ENCODE results near the gene ARAP1. TPM values are rescaled to one million over a fixed set of nuclear protein-coding genes. Genes with fewer than 3 reads are reported as not detected.

The ARAP1 gene
- total and polyA plus RNA-seq, 2 donors (not counting 3 experiments of a cell fraction or from before 2014, with no cell fraction given): 36.8 to 66.2 TPM

DNA sequence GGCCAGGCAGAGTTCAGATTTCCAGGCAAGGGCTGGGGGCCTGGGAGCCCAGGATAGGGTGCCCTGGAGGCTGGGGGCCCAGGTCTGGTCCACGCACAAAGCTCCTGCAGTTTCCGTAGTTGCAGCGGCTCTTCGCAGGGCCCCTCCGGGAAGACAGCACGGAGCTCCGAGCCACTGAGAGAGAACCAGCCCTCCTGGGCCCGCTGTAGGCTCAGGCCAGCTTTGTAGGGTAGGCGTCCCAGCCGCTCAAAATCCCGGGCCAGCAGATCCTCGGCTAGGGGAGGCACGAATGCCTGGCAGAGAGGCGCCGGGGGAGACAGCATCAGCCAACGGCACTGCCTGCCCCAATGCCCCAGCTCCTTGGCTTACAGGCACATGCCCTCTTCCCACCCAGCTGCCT is 54.4 kb downstream of the ARAP1 start:
- H4K20me1 ChIP-seq (replicated peaks; ENCODE audit: control insufficient read depth, extremely low read depth, insufficient read depth, low read length): no peaks in the 10 kb centered on the region
- H3K4me3 ChIP-seq (replicated peaks in 1 of 3; ENCODE audit: insufficient read depth in 1 of 3, low read depth in 1 of 3, low read length in 3 of 3): no peak overlapping the region
- intact Hi-C loops (cut with micrococcal nuclease): no loop called here
- no TSS peak for BruUV-seq (replicated peaks)
- H3K4me1 ChIP-seq (ENCODE audit: control insufficient read depth, extremely low read depth, insufficient read depth, low read length): no peaks in the 10 kb centered on the region
- POLR2A ChIA-PET: no interaction called here
- H3K9ac ChIP-seq (replicated peaks; ENCODE audit: extremely low read depth, insufficient read depth, low read length): no peak overlapping the region
- H3K27ac ChIP-seq (ENCODE audit: insufficient read depth, low read depth, low read length): no peak overlapping the region
- H3K9me3 ChIP-seq (replicated peaks; ENCODE audit: control insufficient read depth, insufficient read depth, low read length): no peaks in the 10 kb centered on the region
- no peaks in the 10 kb centered on the region for H3K27me3 ChIP-seq (ENCODE audit: control insufficient read depth in 2 of 2, insufficient read depth in 2 of 2, low read length in 2 of 2)
- no peak overlapping the region for H3K4me2 ChIP-seq (ENCODE audit: insufficient read depth, low read length)
- H2AFZ ChIP-seq (ENCODE audit: low read depth, low read length): no peak overlapping the region
- no peaks in the 10 kb centered on the region for H3K9me1 ChIP-seq (replicated peaks; ENCODE audit: control insufficient read depth, extremely low read depth, insufficient read depth, low read length)
- dilution Hi-C loops (cut with MboI; ENCODE audit: extremely low pct_ligation_motif_present, low sequenced_read_pairs): no loop called here
- H3K79me2 ChIP-seq (ENCODE audit: control insufficient read depth, insufficient read depth, low read length): no peaks in the 10 kb centered on the region
- H3K36me3 ChIP-seq (ENCODE audit: control insufficient read depth in 2 of 2, extremely low read depth in 1 of 2, insufficient read depth in 2 of 2, low read length in 2 of 2): peaks cover 11 to 61% of the 10 kb centered on the region in 2 experiments
- DNase-seq (ENCODE audit: low read depth, low spot score): no peak
- no peak for FAIRE-seq
- CTCF ChIA-PET: interaction anchor here (1.4 to 1.6 kb wide), 2 partner anchors 11 to 14 kb away, joined by 3 to 7 read pairs; no protein-coding TSS in a partner anchor
- TF ChIP-seq EZH2 (IDR thresholded peaks at IDR 0.05; ENCODE audit: borderline replicate concordance, low read depth, low read length, severe bottlenecking): no peak

DNA sequence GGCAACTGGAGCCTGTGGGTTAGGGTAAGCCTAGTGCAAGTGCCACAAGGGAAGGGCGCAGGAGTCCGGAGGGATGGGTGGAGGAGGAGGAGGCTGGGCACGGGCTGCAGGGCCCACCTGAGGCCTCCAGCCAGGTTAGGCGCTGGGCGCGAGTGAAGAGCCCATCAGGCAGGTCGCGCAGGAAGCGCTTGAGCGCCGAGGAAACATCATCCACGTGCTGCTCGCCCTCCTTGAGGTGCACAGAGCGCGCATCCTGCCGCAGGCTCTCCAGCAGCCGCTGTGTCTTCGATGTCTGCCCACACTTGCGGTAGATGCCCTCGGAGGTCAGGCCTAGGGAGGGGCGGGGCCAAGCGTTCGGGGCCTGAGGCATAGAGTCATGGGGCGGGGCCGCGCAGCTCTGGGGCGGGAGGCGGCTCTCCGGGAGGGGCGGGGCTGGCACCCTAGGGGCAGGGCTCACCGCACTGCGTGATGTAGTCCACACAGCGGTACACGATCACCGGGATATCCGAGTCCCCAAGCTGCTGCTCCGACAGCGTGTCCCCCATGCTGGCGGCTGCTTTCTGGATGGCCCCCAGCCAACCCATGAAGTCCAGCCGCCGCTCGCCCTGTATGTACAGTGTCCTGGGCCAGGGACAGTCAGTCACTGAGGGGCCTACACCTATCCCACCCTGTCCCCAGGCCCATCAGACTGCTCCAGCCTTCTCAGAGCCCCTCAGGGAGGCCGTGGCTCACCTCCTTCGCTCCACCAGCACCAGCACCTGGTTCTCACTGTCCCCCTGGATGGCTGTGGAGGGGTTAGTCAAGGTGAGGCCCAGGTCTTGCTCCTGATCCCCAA is 55.1 kb downstream of the ARAP1 start:
- ChIA-PET POLR2A (no interaction called here), CTCF (interaction anchor here (1.4 to 1.9 kb wide), 3 partner anchors 11 to 13 kb away, joined by 3 to 7 read pairs (median 6); no protein-coding TSS in a partner anchor)
- intact Hi-C loops (cut with micrococcal nuclease): no loop called here
- DNase-seq (ENCODE audit: low read depth, low spot score) (no peak), FAIRE-seq (no peak)
- no peaks in the 10 kb centered on the region for H3K9me1 ChIP-seq (replicated peaks; ENCODE audit: control insufficient read depth, extremely low read depth, insufficient read depth, low read length)
- TSS peak; percentile 19 for BruUV-seq (replicated peaks)
- H3K4me1 ChIP-seq (ENCODE audit: control insufficient read depth, extremely low read depth, insufficient read depth, low read length): no peaks in the 10 kb centered on the region
- no peak overlapping the region for H3K4me3 ChIP-seq (replicated peaks in 1 of 3; ENCODE audit: insufficient read depth in 1 of 3, low read depth in 1 of 3, low read length in 3 of 3)
- H2AFZ ChIP-seq (ENCODE audit: low read depth, low read length): no peak overlapping the region
- H3K4me2 ChIP-seq (ENCODE audit: insufficient read depth, low read length): no peak overlapping the region
- H3K9me3 ChIP-seq (replicated peaks; ENCODE audit: control insufficient read depth, insufficient read depth, low read length): no peaks in the 10 kb centered on the region
- dilution Hi-C loops (cut with MboI; ENCODE audit: extremely low pct_ligation_motif_present, low sequenced_read_pairs): no loop called here
- no peaks in the 10 kb centered on the region for H3K27me3 ChIP-seq (ENCODE audit: control insufficient read depth in 2 of 2, insufficient read depth in 2 of 2, low read length in 2 of 2)
- H3K36me3 ChIP-seq (ENCODE audit: control insufficient read depth in 2 of 2, extremely low read depth in 1 of 2, insufficient read depth in 2 of 2, low read length in 2 of 2): peaks cover 15 to 67% of the 10 kb centered on the region in 2 experiments
- no peak overlapping the region for H3K27ac ChIP-seq (ENCODE audit: insufficient read depth, low read depth, low read length)
- no peak for TF ChIP-seq POLR2AphosphoS5 (IDR thresholded peaks at IDR 0.05; ENCODE audit: insufficient read depth, low read depth, low read length)
- no peak for TF ChIP-seq MYC (IDR thresholded peaks at IDR 0.05; ENCODE audit: low read depth, low read length)
- no peak for TF ChIP-seq JUN (IDR thresholded peaks at IDR 0.05; ENCODE audit: borderline replicate concordance, insufficient read depth, insufficient read length, low read depth)
- TF ChIP-seq, protein P1, sequence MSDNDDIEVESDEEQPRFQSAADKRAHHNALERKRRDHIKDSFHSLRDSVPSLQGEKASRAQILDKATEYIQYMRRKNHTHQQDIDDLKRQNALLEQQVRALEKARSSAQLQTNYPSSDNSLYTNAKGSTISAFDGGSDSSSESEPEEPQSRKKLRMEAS (IDR thresholded peaks at IDR 0.05; ENCODE audit: insufficient read depth, insufficient read length): no peak
- TF ChIP-seq POLR2A (IDR thresholded peaks at IDR 0.05; ENCODE audit: low read depth, low read length): no peak
- no peak for TF ChIP-seq EZH2 (IDR thresholded peaks at IDR 0.05; ENCODE audit: borderline replicate concordance, low read depth, low read length, severe bottlenecking)
- TF ChIP-seq, protein P2, sequence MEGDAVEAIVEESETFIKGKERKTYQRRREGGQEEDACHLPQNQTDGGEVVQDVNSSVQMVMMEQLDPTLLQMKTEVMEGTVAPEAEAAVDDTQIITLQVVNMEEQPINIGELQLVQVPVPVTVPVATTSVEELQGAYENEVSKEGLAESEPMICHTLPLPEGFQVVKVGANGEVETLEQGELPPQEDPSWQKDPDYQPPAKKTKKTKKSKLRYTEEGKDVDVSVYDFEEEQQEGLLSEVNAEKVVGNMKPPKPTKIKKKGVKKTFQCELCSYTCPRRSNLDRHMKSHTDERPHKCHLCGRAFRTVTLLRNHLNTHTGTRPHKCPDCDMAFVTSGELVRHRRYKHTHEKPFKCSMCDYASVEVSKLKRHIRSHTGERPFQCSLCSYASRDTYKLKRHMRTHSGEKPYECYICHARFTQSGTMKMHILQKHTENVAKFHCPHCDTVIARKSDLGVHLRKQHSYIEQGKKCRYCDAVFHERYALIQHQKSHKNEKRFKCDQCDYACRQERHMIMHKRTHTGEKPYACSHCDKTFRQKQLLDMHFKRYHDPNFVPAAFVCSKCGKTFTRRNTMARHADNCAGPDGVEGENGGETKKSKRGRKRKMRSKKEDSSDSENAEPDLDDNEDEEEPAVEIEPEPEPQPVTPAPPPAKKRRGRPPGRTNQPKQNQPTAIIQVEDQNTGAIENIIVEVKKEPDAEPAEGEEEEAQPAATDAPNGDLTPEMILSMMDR (IDR thresholded peaks at IDR 0.05; ENCODE audit: extremely low read depth in 1 of 2, insufficient read depth in 1 of 2, low read depth in 1 of 2, low read length in 2 of 2): no peak
- TF ChIP-seq FOS (IDR thresholded peaks at IDR 0.05; ENCODE audit: borderline replicate concordance, insufficient read depth, low read length): no peak
- TF ChIP-seq GATA2 (IDR thresholded peaks at IDR 0.05; ENCODE audit: insufficient read depth, insufficient read length, low read depth, low read length): no peak
- no peaks in the 10 kb centered on the region for H4K20me1 ChIP-seq (replicated peaks; ENCODE audit: control insufficient read depth, extremely low read depth, insufficient read depth, low read length)
- no peaks in the 10 kb centered on the region for H3K79me2 ChIP-seq (ENCODE audit: control insufficient read depth, insufficient read depth, low read length)
- no peak overlapping the region for H3K9ac ChIP-seq (replicated peaks; ENCODE audit: extremely low read depth, insufficient read depth, low read length)
